Measurements from ENCODE around the gene GSK3B.
A peak's percentile ranks its signal among the peaks of the same experiment; 100 is the strongest.

The GSK3B gene

DNA sequence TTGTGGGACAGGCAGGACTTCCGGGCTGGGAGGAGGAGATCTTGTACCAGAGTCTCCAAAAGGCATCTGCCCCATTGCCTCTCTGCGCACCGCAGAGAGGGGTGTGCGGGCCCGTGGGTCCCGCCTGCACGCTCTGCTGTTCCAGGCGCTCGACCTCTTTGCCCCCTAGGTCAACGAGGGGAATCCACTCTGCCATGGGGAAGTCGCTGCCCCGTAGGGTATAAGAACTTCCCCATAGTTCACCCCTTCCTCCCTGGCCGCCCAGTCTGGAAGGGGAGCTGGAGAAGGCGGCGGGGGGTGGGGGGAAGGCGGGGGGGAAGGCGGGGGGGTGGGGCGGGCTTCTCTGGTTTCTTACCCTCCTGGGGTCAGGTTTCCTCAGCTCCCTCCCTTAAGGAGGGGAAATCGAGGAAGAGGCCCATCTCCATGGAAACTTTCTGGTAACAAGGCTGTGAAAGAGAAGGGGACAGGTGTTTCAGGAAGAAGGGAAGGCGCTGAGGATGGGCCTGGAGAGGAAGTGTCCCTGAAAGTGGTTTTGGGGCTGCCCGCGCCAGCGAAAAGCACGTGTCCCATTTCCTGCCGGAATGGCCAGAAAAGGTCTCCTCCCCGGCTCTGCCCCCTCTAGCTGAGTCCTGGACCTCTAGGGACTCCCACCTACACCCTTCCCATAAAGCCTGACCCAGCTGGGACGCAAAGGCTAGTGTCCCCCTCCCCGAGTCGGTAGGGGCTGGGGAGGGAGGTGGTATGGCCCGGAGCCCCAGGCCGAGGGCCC, 284.8 kb downstream of the GSK3B start:
- DNase-seq: peak; percentile 13 to 41

- DNase-seq: no peak
Observed at GRCh38 chr3:119808843-119809242, 285.4 kb downstream of the GSK3B start.

- no peak for DNase-seq
Observed at GRCh38 chr3:119808244-119808643, 286.0 kb downstream of the GSK3B start.

DNA sequence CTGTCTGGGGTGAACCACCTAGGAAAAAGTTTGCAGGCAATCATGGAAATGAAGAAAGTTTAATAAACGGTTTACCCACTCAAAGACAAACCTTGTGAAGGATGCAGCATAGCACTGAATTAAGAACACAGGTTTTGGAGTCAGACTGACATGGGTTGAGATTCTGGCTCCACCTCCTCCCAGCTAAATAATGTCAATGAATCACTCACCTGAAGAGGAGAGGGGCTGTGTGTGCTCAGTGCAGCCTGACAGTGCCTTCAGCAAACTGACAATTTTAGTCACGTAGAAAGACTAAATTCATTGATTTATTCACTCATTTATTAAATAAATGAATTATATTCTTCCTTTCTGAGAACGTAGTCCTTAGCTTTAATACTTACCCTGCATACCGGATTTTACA, 293.4 kb downstream of the GSK3B start:
- DNase-seq: no peak

GRCh38 chr3:119796785-119797184, 297.5 kb downstream of the GSK3B start:
- no peak for DNase-seq

DNA sequence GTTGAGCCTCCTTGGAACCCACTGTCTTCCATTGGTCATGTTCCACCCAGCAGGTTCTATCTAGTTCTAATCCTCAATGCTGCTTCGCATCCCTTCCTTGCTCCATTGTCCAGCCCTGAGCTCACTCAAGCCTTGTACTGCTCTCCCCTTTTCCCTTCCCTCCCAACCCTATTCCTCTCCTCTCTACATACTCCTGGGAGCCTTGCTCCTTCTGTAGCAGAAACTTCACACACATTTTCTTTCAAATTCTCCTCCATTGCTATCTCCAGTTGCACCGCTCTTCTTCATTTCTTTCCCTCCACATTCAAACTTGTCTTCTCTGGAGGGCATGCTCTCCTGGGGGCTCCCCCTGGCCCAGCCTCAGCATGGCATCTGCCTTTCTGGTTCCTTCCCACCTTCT, 297.9 kb downstream of the GSK3B start:
- DNase-seq: no peak

DNA sequence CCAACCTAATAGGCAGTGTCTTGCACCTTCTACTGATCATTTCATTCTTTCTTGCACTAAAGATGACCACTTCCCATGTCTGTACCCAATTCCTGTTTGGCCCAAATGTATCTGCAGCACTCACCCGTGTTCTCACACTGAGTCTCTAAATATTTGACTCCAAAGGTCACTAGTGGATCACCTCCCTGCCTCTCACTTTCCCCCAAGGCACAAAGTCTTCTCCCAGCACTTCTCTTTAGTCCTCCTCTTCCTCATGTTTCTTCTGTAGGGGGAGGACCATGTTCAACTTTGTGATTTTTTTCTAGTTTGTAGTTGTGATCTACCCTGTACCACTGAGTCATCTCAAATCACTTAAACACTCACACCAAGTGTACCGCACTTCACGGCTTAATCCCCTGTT, 298.4 kb downstream of the GSK3B start:
- no peak for DNase-seq

GRCh38 chr3:119794971-119795612, 299.2 kb downstream of the GSK3B start:
- no peak for DNase-seq

- DNase-seq: no peak
Observed at GRCh38 chr3:119794401-119794800, 299.8 kb downstream of the GSK3B start.

GRCh38 chr3:119792270-119792669, 302.0 kb downstream of the GSK3B start:
- no peak for DNase-seq

GRCh38 chr3:119790369-119790768, 303.9 kb downstream of the GSK3B start:
- no peak for DNase-seq

- no peak for DNase-seq
Observed at GRCh38 chr3:119786409-119786808, 307.8 kb downstream of the GSK3B start.

- no peak for DNase-seq
Observed at GRCh38 chr3:119783883-119784282, 310.4 kb downstream of the GSK3B start.

- DNase-seq: no peak
Observed at GRCh38 chr3:119783255-119783654, 311.0 kb downstream of the GSK3B start.

GRCh38 chr3:119782460-119782859, 311.8 kb downstream of the GSK3B start:
- DNase-seq: no peak

- DNase-seq: no peak
Observed at GRCh38 chr3:119781330-119782198, 312.7 kb downstream of the GSK3B start, which contains the start of gene NR1I2. NR1I2 (plus strand) TSS chr3:119782101.

DNA sequence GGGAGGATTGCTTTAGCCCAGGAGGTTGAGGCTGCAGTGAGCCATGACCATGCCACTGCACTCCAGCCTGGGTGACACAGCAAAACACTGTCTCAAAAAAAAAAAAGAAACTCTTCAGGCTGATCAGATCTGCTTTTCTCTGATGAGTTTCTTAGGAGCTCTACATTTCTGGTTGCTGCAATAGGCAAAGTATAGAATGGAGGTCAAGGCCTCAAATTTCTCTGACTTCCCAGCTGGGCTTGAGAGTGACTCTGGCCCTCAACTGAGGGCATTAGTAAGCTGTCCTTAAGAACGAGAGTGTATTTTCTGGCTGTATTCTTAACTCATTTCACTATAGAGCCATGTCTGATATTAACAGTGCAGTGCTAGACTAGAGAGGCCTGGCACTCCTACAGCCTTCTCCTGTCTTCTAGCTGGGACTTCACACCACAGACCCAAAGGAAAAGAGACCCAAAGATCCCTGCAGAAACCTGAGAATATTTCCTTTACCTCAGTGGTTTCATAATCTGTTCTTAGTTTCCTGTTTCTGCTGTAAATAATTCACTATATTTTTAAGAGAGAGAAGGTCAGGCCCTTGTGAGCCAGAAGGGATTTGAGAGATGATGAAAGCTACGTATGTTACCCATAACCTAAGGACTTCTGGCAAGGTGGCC, 314.4 kb downstream of the GSK3B start:
- DNase-seq: no peak

DNA sequence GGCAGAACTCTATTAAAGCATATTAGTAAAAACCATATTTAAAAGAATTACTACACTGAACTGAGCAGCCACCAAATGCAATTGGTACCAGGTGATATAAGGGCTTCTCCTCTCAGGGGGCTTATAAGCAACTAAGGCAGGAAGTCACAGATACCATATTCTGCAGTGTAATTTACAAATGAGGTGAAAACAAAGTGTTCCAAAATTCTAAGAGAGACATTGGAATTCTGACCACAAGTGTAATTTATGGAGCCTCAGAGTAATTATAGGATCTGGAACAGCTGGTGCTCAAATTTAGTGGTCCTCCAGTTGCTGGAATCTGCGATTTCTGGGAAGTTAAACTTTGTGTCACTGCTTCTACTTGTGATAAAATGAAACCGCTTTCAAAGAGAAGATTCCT, 315.4 kb downstream of the GSK3B start:
- no peak for DNase-seq

- DNase-seq: no peak
Observed at GRCh38 chr3:119778176-119778575, 316.1 kb downstream of the GSK3B start.

- no peak for DNase-seq
Observed at GRCh38 chr3:119776304-119776703, 317.9 kb downstream of the GSK3B start.

- no peak for DNase-seq
Observed at GRCh38 chr3:119774444-119774843, 319.8 kb downstream of the GSK3B start.

Measured in activated CD4-positive, alpha-beta T cell treated with anti-CD3 and anti-CD28 coated beads, Interleukin-2, amount 50 U/mL, for 48 hours (primary cell).